Measurements from ENCODE around the gene CLDN12. TPM values are rescaled to one million over a fixed set of nuclear protein-coding genes. Genes with fewer than 3 reads are reported as not detected.

The CLDN12 gene
- total and polyA plus RNA-seq, 2 experiments from 2014 or later, result 16.6 to 48.5 TPM

DNA sequence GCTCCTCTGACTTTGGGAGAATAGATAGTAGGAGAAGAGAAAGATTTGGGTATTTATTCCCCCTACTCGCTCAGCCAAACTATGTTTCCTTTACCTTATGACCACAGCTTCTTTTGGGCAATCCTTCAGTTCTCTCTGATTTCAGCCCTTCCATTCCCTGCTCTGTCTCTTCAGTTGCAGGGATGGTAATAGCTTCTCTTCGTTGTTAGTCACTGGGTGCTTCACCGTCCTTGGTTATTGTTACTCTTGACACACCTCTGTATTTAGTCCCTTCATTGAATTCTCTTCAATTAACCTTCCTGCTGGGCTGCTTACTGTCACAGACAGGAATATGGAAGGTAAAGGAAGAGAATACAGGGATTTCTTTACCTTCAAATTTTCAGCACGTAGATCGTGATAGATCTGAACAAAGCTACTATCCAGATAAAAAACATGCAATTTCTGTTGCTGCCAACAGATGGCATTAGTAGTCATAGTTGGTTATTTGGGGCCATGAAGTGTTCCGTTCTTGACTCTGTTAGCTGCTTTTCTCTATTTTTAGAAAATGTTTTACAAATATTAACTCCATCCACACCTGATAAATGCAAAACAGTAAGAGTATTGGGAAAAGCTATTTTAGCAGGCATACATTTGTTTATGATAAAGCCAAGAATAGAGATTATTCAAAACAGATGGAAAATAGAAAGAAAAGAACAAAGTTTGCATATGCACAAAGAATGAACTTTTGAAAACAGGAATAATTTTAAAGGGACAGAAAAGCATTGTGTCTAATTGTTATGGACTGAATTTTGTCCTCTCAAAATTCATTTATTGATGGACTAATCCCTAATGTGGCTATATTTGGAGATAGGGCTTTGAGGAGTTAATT is 52.1 kb downstream of the CLDN12 start:
- Mint-ChIP-seq H3K4me3 (peak overlapping the region; percentile 62; the same call in 2 of the 3 replicates), H3K27ac (no peak overlapping the region), H3K9me3 (no peaks in the 10 kb centered on the region), H3K36me3 (ENCODE audit: low read depth) (no peaks in the 10 kb centered on the region), H3K4me1 (peaks cover 4% of the 10 kb centered on the region; the same call in 2 of the 3 replicates), H3K27me3 (ENCODE audit: insufficient read depth, low read depth, poor library complexity) (peaks cover 2% of the 10 kb centered on the region)
- Histone ChIP-seq H3K27ac (ENCODE audit: low read depth) (no peak overlapping the region), H3K4me1 (ENCODE audit: insufficient read depth) (no peaks in the 10 kb centered on the region), H3K79me2 (replicated peaks; ENCODE audit: insufficient read depth) (no peaks in the 10 kb centered on the region), H3K9me2 (ENCODE audit: insufficient read depth) (no peaks in the 10 kb centered on the region), H3F3A (replicated peaks; ENCODE audit: low read depth) (no peaks in the 10 kb centered on the region), H4K20me1 (replicated peaks; ENCODE audit: insufficient read depth) (no peaks in the 10 kb centered on the region), H3K4me3 (peak overlapping the region; percentile 8; the same call in 1 of the 2 replicates), H2AFZ (no peak overlapping the region), H3K4me2 (no peak overlapping the region; the same call in 1 of the 2 replicates), H3K27me3 (ENCODE audit: insufficient read depth) (no peaks in the 10 kb centered on the region), H3K36me3 (ENCODE audit: insufficient read depth) (no peaks in the 10 kb centered on the region)
- TF ChIP-seq, protein P1, sequence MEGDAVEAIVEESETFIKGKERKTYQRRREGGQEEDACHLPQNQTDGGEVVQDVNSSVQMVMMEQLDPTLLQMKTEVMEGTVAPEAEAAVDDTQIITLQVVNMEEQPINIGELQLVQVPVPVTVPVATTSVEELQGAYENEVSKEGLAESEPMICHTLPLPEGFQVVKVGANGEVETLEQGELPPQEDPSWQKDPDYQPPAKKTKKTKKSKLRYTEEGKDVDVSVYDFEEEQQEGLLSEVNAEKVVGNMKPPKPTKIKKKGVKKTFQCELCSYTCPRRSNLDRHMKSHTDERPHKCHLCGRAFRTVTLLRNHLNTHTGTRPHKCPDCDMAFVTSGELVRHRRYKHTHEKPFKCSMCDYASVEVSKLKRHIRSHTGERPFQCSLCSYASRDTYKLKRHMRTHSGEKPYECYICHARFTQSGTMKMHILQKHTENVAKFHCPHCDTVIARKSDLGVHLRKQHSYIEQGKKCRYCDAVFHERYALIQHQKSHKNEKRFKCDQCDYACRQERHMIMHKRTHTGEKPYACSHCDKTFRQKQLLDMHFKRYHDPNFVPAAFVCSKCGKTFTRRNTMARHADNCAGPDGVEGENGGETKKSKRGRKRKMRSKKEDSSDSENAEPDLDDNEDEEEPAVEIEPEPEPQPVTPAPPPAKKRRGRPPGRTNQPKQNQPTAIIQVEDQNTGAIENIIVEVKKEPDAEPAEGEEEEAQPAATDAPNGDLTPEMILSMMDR (conservative IDR thresholded peaks at IDR 0.05; ENCODE audit: low read depth in 2 of 2), result peak; percentile 77 to 83
- no peak for TF ChIP-seq EZH2 (IDR thresholded peaks at IDR 0.05; ENCODE audit: low read depth, unreplicated experiment)
- ATAC-seq, result peak; percentile 90
- DNase-seq (ENCODE audit: low spot score), result peak; percentile 68

DNA sequence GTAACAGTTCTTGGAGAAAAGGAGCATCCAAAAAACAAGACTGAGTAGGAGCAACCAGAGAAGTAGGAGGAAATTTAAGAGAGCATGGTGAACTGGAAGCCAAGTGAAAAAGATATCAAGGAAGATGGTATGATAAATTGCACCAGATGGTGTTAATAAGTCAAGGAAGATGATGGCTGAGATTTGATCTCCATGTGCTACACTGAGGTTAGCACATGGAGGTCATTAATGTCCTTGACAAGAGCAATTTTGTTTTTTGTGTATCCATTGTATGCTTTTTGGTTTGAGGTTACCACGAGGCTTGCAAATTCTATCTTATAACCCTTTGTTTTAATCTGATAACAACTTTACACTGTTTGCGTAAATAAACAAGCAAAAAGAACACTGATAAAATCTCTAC is 54.8 kb downstream of the CLDN12 start:
- Mint-ChIP-seq H3K4me3 (no peak overlapping the region), H3K36me3 (ENCODE audit: low read depth) (no peaks in the 10 kb centered on the region), H3K27me3 (ENCODE audit: insufficient read depth, low read depth, poor library complexity) (peaks cover 2% of the 10 kb centered on the region), H3K27ac (no peak overlapping the region), H3K9me3 (peaks cover 3% of the 10 kb centered on the region; the same call in 2 of the 3 replicates), H3K4me1 (peaks cover 4% of the 10 kb centered on the region; the same call in 2 of the 3 replicates)
- Histone ChIP-seq H3K27ac (ENCODE audit: low read depth) (no peak overlapping the region), H3K79me2 (replicated peaks; ENCODE audit: insufficient read depth) (no peaks in the 10 kb centered on the region), H3K36me3 (ENCODE audit: insufficient read depth) (no peaks in the 10 kb centered on the region), H3F3A (replicated peaks; ENCODE audit: low read depth) (no peaks in the 10 kb centered on the region), H3K9me2 (ENCODE audit: insufficient read depth) (no peaks in the 10 kb centered on the region), H3K27me3 (ENCODE audit: insufficient read depth) (no peaks in the 10 kb centered on the region), H3K4me2 (no peak overlapping the region), H3K4me1 (ENCODE audit: insufficient read depth) (no peaks in the 10 kb centered on the region), H3K4me3 (no peak overlapping the region), H4K20me1 (replicated peaks; ENCODE audit: insufficient read depth) (no peaks in the 10 kb centered on the region), H2AFZ (no peak overlapping the region)
- no peak for DNase-seq (ENCODE audit: low spot score)
- ATAC-seq, result no peak
- TF ChIP-seq, protein P2, sequence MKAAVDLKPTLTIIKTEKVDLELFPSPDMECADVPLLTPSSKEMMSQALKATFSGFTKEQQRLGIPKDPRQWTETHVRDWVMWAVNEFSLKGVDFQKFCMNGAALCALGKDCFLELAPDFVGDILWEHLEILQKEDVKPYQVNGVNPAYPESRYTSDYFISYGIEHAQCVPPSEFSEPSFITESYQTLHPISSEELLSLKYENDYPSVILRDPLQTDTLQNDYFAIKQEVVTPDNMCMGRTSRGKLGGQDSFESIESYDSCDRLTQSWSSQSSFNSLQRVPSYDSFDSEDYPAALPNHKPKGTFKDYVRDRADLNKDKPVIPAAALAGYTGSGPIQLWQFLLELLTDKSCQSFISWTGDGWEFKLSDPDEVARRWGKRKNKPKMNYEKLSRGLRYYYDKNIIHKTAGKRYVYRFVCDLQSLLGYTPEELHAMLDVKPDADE (IDR thresholded peaks at IDR 0.05), result no peak
- no peak for TF ChIP-seq EZH2 (IDR thresholded peaks at IDR 0.05; ENCODE audit: low read depth, unreplicated experiment)
- TF ChIP-seq, protein P3, sequence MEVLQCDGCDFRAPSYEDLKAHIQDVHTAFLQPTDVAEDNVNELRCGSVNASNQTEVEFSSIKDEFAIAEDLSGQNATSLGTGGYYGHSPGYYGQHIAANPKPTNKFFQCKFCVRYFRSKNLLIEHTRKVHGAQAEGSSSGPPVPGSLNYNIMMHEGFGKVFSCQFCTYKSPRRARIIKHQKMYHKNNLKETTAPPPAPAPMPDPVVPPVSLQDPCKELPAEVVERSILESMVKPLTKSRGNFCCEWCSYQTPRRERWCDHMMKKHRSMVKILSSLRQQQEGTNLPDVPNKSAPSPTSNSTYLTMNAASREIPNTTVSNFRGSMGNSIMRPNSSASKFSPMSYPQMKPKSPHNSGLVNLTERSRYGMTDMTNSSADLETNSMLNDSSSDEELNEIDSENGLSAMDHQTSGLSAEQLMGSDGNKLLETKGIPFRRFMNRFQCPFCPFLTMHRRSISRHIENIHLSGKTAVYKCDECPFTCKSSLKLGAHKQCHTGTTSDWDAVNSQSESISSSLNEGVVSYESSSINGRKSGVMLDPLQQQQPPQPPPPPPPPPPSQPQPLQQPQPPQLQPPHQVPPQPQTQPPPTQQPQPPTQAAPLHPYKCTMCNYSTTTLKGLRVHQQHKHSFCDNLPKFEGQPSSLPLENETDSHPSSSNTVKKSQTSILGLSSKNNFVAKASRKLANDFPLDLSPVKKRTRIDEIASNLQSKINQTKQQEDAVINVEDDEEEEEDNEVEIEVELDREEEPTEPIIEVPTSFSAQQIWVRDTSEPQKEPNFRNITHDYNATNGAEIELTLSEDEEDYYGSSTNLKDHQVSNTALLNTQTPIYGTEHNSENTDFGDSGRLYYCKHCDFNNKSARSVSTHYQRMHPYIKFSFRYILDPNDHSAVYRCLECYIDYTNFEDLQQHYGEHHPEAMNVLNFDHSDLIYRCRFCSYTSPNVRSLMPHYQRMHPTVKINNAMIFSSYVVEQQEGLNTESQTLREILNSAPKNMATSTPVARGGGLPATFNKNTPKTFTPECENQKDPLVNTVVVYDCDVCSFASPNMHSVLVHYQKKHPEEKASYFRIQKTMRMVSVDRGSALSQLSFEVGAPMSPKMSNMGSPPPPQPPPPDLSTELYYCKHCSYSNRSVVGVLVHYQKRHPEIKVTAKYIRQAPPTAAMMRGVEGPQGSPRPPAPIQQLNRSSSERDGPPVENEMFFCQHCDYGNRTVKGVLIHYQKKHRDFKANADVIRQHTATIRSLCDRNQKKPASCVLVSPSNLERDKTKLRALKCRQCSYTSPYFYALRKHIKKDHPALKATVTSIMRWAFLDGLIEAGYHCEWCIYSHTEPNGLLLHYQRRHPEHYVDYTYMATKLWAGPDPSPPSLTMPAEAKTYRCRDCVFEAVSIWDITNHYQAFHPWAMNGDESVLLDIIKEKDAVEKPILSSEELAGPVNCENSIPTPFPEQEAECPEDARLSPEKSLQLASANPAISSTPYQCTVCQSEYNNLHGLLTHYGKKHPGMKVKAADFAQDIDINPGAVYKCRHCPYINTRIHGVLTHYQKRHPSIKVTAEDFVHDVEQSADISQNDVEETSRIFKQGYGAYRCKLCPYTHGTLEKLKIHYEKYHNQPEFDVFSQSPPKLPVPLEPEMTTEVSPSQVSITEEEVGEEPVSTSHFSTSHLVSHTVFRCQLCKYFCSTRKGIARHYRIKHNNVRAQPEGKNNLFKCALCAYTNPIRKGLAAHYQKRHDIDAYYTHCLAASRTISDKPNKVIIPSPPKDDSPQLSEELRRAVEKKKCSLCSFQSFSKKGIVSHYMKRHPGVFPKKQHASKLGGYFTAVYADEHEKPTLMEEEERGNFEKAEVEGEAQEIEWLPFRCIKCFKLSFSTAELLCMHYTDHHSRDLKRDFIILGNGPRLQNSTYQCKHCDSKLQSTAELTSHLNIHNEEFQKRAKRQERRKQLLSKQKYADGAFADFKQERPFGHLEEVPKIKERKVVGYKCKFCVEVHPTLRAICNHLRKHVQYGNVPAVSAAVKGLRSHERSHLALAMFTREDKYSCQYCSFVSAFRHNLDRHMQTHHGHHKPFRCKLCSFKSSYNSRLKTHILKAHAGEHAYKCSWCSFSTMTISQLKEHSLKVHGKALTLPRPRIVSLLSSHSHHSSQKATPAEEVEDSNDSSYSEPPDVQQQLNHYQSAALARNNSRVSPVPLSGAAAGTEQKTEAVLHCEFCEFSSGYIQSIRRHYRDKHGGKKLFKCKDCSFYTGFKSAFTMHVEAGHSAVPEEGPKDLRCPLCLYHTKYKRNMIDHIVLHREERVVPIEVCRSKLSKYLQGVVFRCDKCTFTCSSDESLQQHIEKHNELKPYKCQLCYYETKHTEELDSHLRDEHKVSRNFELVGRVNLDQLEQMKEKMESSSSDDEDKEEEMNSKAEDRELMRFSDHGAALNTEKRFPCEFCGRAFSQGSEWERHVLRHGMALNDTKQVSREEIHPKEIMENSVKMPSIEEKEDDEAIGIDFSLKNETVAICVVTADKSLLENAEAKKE (CRISPR knock-in tag; IDR thresholded peaks at IDR 0.05), result no peak
- TF ChIP-seq ZNF331 (CRISPR knock-in tag; IDR thresholded peaks at IDR 0.05; ENCODE audit: low read depth), result no peak
- TF ChIP-seq POLR2AphosphoS5 (IDR thresholded peaks at IDR 0.05; ENCODE audit: low read depth), result no peak
- no peak for TF ChIP-seq CREB1 (CRISPR knock-in tag; IDR thresholded peaks at IDR 0.05; ENCODE audit: low read depth)
- TF ChIP-seq JUNB (IDR thresholded peaks at IDR 0.05; ENCODE audit: unreplicated experiment), result no peak
- TF ChIP-seq ZNF114 (CRISPR knock-in tag; IDR thresholded peaks at IDR 0.05), result no peak

All from GM23338 (cell line).